MCF 10A (cell line): ENCODE results near the gene SHCBP1. TPM values are rescaled to one million over a fixed set of nuclear protein-coding genes. Genes with fewer than 3 reads are reported as not detected.
"Not testable (repeated sequence)": the region's sequence is repeated elsewhere in the genome, so short reads cannot be mapped to it uniquely, and the experiment has no call there.

ENCODE experiments used
- BruUV-seq: library from RNA; stranded (reverse); fragments of 400-500 nt; replicated peaks from 2 replicates; lab custom pipeline; 2021; lab: Mats Ljungman, UMichigan
- CTCF ChIA-PET: fragments of 300-600 bp; sonication (Branson Sonifier 250); formaldehyde crosslinking; extraction: SDS; loops from one replicate; lab custom pipeline; 2021; ENCODE audit warnings: antibody characterized with exemption, inconsistent platforms; lab: Yijun Ruan, JAX
- POLR2A ChIA-PET: fragments of 300-600, 350-650 bp; sonication (Branson Sonifier 250); formaldehyde crosslinking; extraction: SDS; loops from one replicate; lab custom pipeline; 2020; ENCODE audit warnings: antibody characterized with exemption, inconsistent platforms; lab: Yijun Ruan, JAX
- DNase-seq: peaks from one replicate; pipeline ENCODE4 v3.0.0-alpha.2; 2018; ENCODE audit not compliant: unreplicated experiment
- H3K27ac Mint-ChIP-seq: one replicate; pipeline ENCODE4 v1.8.0; 2022; ENCODE audit warnings: mild to moderate bottlenecking, low read depth, mixed read lengths; ENCODE audit not compliant: unreplicated experiment
- H3K27me3 Mint-ChIP-seq: one replicate; pipeline ENCODE4 v1.8.0; 2022; ENCODE audit warnings: mixed read lengths; ENCODE audit not compliant: insufficient read depth, unreplicated experiment
- H3K36me3 Mint-ChIP-seq: one replicate; pipeline ENCODE4 v1.8.0; 2022; ENCODE audit warnings: mild to moderate bottlenecking, moderate library complexity, mixed read lengths; ENCODE audit not compliant: insufficient read depth, unreplicated experiment
- H3K4me1 Mint-ChIP-seq: one replicate; pipeline ENCODE4 v1.8.0; 2022; ENCODE audit warnings: mixed read lengths; ENCODE audit not compliant: insufficient read depth, unreplicated experiment
- H3K4me3 Mint-ChIP-seq: one replicate; pipeline ENCODE4 v1.8.0; 2022; ENCODE audit warnings: mild to moderate bottlenecking, moderate library complexity, mixed read lengths; ENCODE audit not compliant: unreplicated experiment
- H3K9me3 Mint-ChIP-seq: one replicate; pipeline ENCODE4 v1.8.0; 2022; ENCODE audit warnings: mixed read lengths; ENCODE audit not compliant: unreplicated experiment
- intact Hi-C: fragments of 100-400 bp; cut with micrococcal nuclease; formaldehyde crosslinking; loops from 2 replicates; pipeline ENCODE4 v1.14.1; 2022
- total RNA-seq: library from RNA; stranded (reverse); gene quantifications from 2 replicates; pipeline ENCODE4 v1.2.3, GENCODE V29; 2022
- TF ChIP-seq, protein P1 (sequence below): fragments of 200-600 bp; IDR thresholded peaks from one replicate; pipeline ENCODE4 v1.8.0; 2022; ENCODE audit warnings: antibody characterized with exemption, mild to moderate bottlenecking; ENCODE audit not compliant: unreplicated experiment

The SHCBP1 gene
- total RNA-seq, 1 experiment from 2014 or later: 21.4 TPM

DNA sequence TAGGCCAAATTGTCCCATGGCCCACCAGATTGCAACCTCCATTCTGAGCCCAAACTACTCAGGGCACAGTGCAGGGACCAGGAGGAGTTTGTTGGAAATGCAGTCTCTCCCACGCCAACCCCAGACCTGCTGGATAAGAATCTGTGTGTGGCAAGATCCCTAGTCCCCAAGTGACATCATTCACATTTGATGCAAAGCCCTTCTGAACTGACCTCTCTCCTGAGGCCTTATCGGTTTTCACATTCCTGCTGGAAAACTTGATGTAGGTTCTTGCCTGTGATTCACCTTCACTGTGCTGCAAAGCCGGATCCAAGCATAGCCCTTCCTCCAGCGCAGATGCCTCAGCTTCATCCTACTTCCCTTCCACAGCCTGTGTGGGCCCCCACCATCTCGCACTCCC is 6.6 kb upstream of the SHCBP1 start:
- BruUV-seq: no TSS peak
- ChIA-PET CTCF (interaction anchor here (0.7 kb wide), 2 partner anchors 62 to 222 kb away, joined by 3 to 4 read pairs; partner anchors contain the start of gene ORC6), POLR2A (no interaction called here)
- H3K9me3 Mint-ChIP-seq: no peaks in the 10 kb centered on the region
- H3K4me3 Mint-ChIP-seq: no peak overlapping the region
- no peaks in the 10 kb centered on the region for H3K27me3 Mint-ChIP-seq
- no peak for DNase-seq
- peaks cover 11% of the 10 kb centered on the region for H3K4me1 Mint-ChIP-seq
- intact Hi-C loops: loop anchor here (2.0 kb wide), 1 partner anchor 61 kb away; the partner anchor contains the start of genes ORC6 and VPS35
- H3K27ac Mint-ChIP-seq: no peak overlapping the region
- H3K36me3 Mint-ChIP-seq: peaks cover 4% of the 10 kb centered on the region
- TF ChIP-seq, protein P1, sequence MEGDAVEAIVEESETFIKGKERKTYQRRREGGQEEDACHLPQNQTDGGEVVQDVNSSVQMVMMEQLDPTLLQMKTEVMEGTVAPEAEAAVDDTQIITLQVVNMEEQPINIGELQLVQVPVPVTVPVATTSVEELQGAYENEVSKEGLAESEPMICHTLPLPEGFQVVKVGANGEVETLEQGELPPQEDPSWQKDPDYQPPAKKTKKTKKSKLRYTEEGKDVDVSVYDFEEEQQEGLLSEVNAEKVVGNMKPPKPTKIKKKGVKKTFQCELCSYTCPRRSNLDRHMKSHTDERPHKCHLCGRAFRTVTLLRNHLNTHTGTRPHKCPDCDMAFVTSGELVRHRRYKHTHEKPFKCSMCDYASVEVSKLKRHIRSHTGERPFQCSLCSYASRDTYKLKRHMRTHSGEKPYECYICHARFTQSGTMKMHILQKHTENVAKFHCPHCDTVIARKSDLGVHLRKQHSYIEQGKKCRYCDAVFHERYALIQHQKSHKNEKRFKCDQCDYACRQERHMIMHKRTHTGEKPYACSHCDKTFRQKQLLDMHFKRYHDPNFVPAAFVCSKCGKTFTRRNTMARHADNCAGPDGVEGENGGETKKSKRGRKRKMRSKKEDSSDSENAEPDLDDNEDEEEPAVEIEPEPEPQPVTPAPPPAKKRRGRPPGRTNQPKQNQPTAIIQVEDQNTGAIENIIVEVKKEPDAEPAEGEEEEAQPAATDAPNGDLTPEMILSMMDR: no peak

- DNase-seq, H3K27ac Mint-ChIP-seq, H3K4me3 Mint-ChIP-seq, H3K9me3 Mint-ChIP-seq, BruUV-seq, H3K27me3 Mint-ChIP-seq, H3K36me3 Mint-ChIP-seq, intact Hi-C loops, POLR2A ChIA-PET: not testable (repeated sequence)
- peaks cover 14% of the 10 kb centered on the region for H3K4me1 Mint-ChIP-seq
- CTCF ChIA-PET: interaction anchor here (0.6 kb wide), 1 partner anchor 18 kb away, joined by 3 read pairs; no protein-coding TSS in a partner anchor
Measured at GRCh38 chr16:46626681-46627080, 5.5 kb upstream of the SHCBP1 start.

- intact Hi-C loops, H3K4me3 Mint-ChIP-seq, H3K27me3 Mint-ChIP-seq, DNase-seq, CTCF ChIA-PET, POLR2A ChIA-PET, H3K9me3 Mint-ChIP-seq, H3K27ac Mint-ChIP-seq, BruUV-seq: not testable (repeated sequence)
- H3K36me3 Mint-ChIP-seq: peaks cover 11% of the 10 kb centered on the region
- peaks cover 21% of the 10 kb centered on the region for H3K4me1 Mint-ChIP-seq
Measured at GRCh38 chr16:46624862-46625261, 3.7 kb upstream of the SHCBP1 start.

- H3K4me1 Mint-ChIP-seq: peaks cover 17% of the 10 kb centered on the region
- H3K4me3 Mint-ChIP-seq, BruUV-seq, H3K27ac Mint-ChIP-seq, DNase-seq, POLR2A ChIA-PET, CTCF ChIA-PET, intact Hi-C loops, H3K36me3 Mint-ChIP-seq, H3K9me3 Mint-ChIP-seq, H3K27me3 Mint-ChIP-seq: not testable (repeated sequence)
Measured at GRCh38 chr16:46623707-46624106, 2.5 kb upstream of the SHCBP1 start.

GRCh38 chr16:46623246-46623645 is 2.1 kb upstream of the SHCBP1 start:
- H3K27ac Mint-ChIP-seq, H3K27me3 Mint-ChIP-seq, H3K36me3 Mint-ChIP-seq, intact Hi-C loops, CTCF ChIA-PET, H3K4me3 Mint-ChIP-seq, DNase-seq, H3K9me3 Mint-ChIP-seq, POLR2A ChIA-PET, BruUV-seq: not testable (repeated sequence)
- peaks cover 17% of the 10 kb centered on the region for H3K4me1 Mint-ChIP-seq

DNA sequence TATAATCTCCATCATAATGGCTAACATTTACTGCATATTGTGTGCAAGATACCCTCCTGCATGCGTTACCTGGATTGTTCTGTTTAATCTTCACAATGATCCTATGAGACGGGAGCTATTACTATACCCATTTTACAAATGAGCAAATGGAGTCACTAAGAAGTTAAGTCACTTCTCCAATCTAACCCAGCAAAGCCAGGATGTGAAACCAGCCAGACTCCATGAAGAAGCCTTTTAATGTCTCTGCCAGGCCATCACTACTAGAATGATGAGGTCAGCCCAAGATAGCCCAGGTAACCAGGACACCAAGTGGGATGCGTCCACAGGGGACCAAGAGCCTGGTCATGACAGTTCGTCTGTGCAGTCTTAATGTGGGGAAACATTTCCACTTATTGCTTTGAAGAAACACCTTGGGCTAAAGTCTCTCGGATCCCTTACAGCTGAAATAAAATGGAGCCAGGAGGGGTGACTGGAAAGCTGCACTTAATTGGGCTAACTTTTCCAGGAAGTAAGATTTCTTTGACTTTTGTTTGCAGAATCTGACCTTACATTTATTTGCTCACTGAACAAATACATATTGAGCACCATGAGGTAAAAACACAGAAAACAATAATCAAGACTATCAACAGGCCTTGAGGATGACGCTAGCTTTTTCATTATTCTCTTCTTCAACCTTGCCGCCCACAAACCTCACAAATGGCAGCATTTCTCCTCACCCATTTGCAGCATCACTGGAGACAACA is 926 bp upstream of the SHCBP1 start:
- ChIA-PET POLR2A (no interaction called here), CTCF (interaction anchor here (0.6 to 1.0 kb wide), 4 partner anchors 10 to 158 kb away, joined by 3 read pairs; no protein-coding TSS in a partner anchor)
- Mint-ChIP-seq H3K9me3 (no peaks in the 10 kb centered on the region), H3K4me1 (peaks cover 17% of the 10 kb centered on the region), H3K27me3 (no peaks in the 10 kb centered on the region), H3K27ac (no peak overlapping the region), H3K4me3 (peak overlapping the region; percentile 92), H3K36me3 (peaks cover 17% of the 10 kb centered on the region)
- intact Hi-C loops: no loop called here
- TF ChIP-seq, protein P1: no peak
- no TSS peak for BruUV-seq
- DNase-seq: no peak
